Retina (tissue), 1 donor: Measurements from ENCODE around the gene FRMPD2.
"Not testable (repeated sequence)": the region's sequence is repeated elsewhere in the genome, so short reads cannot be mapped to it uniquely, and the experiment has no call there.

Source experiments
- DNase-seq: peaks from one replicate; pipeline ENCODE4 v3.0.0-alpha.2; 2016

FRMPD2 gene

GRCh38 chr10:48197236-48197899, 77.1 kb downstream of the FRMPD2 start:
- DNase-seq = no peak

GRCh38 chr10:48195803-48196202, 78.7 kb downstream of the FRMPD2 start:
- no peak for DNase-seq

- no peak for DNase-seq
Measured at GRCh38 chr10:48194830-48195229, 79.7 kb downstream of the FRMPD2 start.

DNA sequence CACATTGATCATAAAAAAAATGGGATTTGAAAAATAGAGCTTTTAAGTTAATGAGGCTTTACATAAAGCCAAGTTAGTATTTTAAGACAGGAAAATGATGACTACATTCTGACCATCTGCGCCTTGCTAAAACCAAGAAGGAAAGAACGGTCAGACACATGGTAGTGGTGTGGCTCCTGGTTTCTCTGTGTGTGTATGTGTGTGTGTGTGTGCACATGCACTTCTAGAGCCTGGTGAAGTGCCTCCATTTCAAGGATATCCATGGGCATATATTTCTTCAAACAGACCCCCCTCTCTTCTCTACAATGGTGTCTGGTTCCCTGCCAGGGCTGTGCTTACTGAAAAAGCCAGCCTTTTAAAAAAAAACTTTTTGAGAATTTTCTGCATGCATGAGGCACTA, 80.9 kb downstream of the FRMPD2 start:
- no peak for DNase-seq

DNA sequence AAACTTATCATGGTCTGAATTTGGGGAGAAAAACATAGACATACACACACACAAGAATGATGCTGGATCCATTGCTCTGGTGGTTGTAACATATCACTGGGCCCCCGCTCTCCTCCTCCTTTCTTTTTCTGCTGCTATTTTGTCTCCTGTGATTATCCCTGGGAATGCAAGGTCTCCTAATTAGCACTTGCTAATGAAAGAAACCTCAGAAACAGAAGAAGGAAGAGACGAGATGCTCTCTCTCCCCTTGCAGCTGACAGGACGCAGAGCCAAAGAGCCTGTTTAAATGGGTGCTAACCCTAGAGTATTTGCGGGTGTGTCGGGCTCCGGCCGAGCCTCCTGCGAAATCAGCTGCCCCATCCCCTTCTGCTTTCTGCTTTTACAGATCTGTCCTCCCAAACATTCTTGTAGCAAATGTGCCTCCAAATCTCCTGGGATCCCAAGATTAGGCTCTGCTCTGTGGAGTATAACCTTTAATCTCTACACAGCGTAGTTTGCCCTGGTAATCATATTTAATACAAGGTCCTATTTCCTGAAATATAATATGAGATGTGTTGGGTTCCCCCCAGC, 81.5 kb downstream of the FRMPD2 start:
- DNase-seq = no peak

DNA sequence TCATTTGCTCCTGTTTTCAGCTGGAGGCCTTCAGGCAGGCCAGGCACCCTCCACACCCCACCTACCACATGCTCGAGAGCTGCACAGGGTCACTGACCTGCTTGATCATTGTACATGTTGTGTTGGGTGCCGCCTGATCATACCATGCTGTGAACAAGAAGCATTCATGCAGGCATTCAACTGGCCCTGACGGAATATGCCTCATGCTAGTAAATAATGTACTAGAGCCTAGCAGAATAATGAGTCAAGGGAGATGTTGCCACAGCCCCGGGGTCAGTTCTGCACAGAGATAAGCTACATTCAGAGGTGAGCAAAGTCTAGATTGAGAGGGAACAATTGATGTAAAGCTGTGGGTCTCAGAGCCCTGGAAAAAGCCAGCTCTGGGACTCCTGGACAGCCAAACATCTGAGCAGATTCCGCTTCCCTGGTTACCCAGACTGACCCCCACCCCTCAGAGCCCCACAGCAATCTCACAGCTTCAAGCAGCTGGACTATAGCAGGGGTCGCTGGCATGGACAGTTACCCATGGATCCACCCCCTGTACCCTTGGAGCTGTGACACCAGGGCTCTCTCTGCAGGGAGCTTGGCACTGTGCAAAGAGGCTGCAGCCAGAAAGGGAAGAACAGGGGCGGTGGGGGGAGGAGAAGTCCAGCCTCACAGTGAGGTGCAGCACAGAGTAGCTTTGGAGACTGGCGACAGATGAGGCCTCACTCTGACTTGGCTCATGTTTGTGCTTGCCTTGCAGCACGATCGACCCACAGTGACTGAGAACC, 86.6 kb downstream of the FRMPD2 start:
- DNase-seq = peak; percentile 60

- no peak for DNase-seq
Measured at GRCh38 chr10:48187126-48187525, 87.4 kb downstream of the FRMPD2 start.

- not testable (repeated sequence) for DNase-seq
Measured at GRCh38 chr10:48186264-48186804, 88.2 kb downstream of the FRMPD2 start.

GRCh38 chr10:48184224-48184623, 90.3 kb downstream of the FRMPD2 start:
- no peak for DNase-seq

GRCh38 chr10:48172715-48173114, 101.8 kb downstream of the FRMPD2 start:
- DNase-seq = peak; percentile 55

- DNase-seq = not testable (repeated sequence)
Measured at GRCh38 chr10:48160670-48161069, 113.8 kb downstream of the FRMPD2 start.

GRCh38 chr10:48160163-48160562, 114.3 kb downstream of the FRMPD2 start:
- not testable (repeated sequence) for DNase-seq

- not testable (repeated sequence) for DNase-seq
Measured at GRCh38 chr10:48154211-48155140, 120.0 kb downstream of the FRMPD2 start.

- DNase-seq = not testable (repeated sequence)
Measured at GRCh38 chr10:48147643-48148042, 126.9 kb downstream of the FRMPD2 start.

- not testable (repeated sequence) for DNase-seq
Measured at GRCh38 chr10:48143721-48144642, 130.5 kb downstream of the FRMPD2 start.

DNA sequence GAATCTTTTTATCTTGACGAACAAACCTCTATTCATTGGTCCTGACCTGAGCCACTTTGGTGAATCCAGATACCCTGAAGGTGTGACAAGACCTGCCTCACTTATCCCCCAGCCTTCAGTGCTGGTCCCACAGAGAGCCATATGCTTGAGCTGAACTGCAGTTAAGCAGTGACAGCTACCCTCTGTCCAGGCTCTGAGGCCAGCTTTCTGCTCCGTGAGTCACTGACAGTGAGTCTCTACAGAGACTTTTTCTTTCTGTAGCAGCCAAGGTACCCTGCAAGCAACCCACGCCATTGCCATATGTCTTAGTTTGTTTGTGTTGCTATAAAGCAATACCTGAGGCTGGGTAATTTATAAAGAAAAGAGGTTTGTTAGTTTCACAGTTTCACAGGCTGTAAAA, 133.5 kb downstream of the FRMPD2 start:
- not testable (repeated sequence) for DNase-seq

DNA sequence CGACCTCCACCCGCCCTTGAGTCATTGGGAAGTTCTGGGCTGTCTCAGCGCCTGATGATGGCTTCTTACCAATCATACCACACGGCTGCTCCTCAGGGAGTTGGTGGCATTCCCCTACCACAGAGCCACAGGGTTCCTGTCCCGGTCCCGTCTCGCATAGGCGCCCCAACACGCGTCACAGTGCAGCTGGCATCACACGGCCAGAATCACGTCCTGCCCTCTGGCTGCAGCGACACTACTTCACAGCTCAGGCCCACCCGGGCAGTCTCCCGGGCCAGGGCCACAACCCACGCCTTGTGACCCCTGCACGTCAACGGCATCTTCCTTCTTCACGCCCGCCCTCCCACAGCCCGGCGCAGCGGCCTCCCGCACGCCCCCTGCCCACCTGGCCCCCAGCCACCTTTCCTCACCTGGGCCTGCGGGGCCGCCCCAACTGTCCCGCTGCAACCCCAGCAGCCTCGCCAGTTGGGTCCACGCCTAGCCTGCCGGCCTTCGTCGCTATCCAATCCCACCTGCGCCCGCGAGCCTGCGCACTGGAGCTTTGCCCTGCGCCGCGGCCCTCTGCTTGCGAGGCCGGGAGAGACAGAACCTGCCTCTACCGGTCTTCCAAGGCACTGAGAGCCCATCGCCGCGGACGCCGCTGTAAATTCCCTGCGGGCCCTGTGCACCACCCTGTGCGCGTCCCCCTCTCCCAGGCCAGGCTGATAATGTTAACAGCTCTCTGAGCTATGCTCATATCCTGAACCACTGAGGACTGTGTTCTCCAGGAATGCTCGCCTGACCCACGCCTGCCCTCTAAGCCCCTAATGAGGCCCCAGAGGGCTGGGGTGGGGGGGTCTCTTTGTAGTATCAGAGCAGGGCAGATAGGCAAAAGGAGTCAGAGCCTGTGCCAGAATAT, 134.3 kb downstream of the FRMPD2 start:
- DNase-seq = not testable (repeated sequence)

DNA sequence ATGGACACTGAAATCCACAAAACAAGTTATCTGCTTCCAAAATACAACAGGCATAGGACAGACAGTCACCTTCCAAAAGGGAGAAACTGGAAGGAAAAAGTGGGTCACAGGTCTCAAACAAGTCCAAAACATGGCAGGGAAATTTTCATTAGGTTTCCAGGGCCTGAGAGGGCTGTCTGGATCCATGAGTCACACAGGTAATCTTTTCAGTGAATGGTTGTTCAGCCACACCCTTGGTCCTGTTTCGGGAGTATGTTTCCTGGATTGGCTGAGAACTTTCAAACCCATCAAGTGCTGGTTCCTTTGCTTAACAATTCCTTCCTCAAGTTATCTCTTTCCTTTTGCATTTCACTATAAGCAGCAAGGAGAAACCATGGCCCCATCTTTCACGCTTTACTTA, 145.5 kb downstream of the FRMPD2 start:
- DNase-seq = not testable (repeated sequence)

DNA sequence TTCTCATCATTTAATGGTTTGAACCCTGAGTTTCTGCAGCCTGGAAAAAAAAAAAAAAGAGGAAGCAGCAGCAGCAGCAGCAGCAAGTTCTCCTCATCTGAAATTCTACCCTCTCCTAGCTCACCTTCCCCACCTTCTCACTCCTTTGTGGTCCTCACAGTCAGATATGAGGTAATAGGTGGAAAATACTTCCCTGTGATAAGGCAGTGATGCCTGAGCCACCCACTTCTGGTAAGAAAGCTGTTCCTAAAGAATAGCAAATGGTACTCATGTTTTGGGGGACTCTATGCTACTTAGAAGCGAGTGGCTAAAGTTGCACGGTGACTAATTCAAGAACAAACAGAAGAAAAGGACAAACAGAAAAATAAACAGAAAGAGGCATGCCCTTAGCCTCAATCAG, 148.2 kb downstream of the FRMPD2 start:
- DNase-seq = not testable (repeated sequence)

DNA sequence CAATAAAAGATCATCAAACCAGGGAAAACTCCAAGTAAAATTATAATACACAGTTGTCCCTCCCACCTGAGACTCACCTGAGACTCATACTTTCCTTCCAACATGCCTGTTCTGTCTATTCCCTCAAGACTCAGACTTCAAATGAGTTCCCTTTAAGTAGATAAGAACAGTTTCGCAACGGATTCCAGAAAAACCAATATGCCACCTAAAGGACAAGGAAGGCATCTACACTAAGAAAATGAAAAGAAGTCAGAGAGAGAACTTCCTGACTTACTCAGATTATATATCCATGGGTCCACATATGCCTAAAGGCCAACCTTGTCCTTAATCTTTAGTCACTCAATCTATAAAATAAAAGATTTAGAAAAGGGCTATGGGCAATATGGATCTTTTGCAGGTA, 148.9 kb downstream of the FRMPD2 start:
- not testable (repeated sequence) for DNase-seq
